ENCODE data around the gene SLC7A11.

The SLC7A11 gene

DNA sequence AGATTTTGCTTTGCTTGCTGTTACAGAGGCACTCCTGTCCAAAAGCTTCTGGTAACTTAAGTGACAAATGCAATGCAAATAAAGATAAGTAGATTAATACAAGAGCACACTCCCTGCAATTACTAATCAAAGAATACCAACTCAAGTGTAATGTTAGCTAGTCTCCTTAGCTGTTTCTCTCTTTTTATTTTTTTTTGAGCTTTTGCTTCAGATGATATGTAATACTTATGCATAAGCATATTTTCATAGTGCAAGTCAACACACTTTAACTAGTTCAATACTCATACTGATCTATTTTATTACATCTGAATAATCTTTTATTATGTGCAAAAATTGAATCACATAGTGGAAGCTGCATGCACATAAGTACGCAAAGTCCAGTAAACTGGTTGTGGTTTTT, 2.7 kb downstream of the SLC7A11 start:
- TF ChIP-seq ZFP3 (CRISPR knock-in tag; IDR thresholded peaks at IDR 0.05) (no peak), CSDC2 (CRISPR knock-in tag; IDR thresholded peaks at IDR 0.05) (no peak), ZNF565 (CRISPR knock-in tag; conservative IDR thresholded peaks at IDR 0.05; ENCODE audit: low read depth) (no peak), ZNF70 (CRISPR knock-in tag; IDR thresholded peaks at IDR 0.05) (no peak), ZC3H10 (CRISPR knock-in tag; IDR thresholded peaks at IDR 0.05) (no peak), TCF4 (CRISPR knock-in tag; IDR thresholded peaks at IDR 0.05; ENCODE audit: borderline replicate concordance) (no peak), ZFP30 (CRISPR knock-in tag; IDR thresholded peaks at IDR 0.05) (no peak), ESRRG (CRISPR knock-in tag; IDR thresholded peaks at IDR 0.05) (no peak), GLIS3 (CRISPR knock-in tag; IDR thresholded peaks at IDR 0.05) (no peak), OSR1 (CRISPR knock-in tag; IDR thresholded peaks at IDR 0.05) (no peak), ISL1 (CRISPR knock-in tag; IDR thresholded peaks at IDR 0.05) (no peak), TSHZ2 (CRISPR knock-in tag; IDR thresholded peaks at IDR 0.05) (no peak), TOX (CRISPR knock-in tag; IDR thresholded peaks at IDR 0.05; ENCODE audit: borderline replicate concordance) (no peak), BACH2 (CRISPR knock-in tag; IDR thresholded peaks at IDR 0.05; ENCODE audit: borderline replicate concordance) (no peak), SNAI2 (CRISPR knock-in tag; IDR thresholded peaks at IDR 0.05) (no peak)
- TF ChIP-seq, protein P1, sequence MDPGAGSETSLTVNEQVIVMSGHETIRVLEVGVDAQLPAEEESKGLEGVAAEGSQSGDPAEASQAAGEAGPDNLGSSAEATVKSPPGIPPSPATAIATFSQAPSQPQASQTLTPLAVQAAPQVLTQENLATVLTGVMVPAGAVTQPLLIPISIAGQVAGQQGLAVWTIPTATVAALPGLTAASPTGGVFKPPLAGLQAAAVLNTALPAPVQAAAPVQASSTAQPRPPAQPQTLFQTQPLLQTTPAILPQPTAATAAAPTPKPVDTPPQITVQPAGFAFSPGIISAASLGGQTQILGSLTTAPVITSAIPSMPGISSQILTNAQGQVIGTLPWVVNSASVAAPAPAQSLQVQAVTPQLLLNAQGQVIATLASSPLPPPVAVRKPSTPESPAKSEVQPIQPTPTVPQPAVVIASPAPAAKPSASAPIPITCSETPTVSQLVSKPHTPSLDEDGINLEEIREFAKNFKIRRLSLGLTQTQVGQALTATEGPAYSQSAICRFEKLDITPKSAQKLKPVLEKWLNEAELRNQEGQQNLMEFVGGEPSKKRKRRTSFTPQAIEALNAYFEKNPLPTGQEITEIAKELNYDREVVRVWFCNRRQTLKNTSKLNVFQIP (CRISPR knock-in tag; IDR thresholded peaks at IDR 0.05; ENCODE audit: borderline replicate concordance, low read depth): no peak
- TF ChIP-seq, protein P2, sequence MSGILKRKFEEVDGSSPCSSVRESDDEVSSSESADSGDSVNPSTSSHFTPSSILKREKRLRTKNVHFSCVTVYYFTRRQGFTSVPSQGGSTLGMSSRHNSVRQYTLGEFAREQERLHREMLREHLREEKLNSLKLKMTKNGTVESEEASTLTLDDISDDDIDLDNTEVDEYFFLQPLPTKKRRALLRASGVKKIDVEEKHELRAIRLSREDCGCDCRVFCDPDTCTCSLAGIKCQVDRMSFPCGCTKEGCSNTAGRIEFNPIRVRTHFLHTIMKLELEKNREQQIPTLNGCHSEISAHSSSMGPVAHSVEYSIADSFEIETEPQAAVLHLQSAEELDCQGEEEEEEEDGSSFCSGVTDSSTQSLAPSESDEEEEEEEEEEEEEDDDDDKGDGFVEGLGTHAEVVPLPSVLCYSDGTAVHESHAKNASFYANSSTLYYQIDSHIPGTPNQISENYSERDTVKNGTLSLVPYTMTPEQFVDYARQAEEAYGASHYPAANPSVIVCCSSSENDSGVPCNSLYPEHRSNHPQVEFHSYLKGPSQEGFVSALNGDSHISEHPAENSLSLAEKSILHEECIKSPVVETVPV (CRISPR knock-in tag; IDR thresholded peaks at IDR 0.05): no peak
- TF ChIP-seq, protein P3, sequence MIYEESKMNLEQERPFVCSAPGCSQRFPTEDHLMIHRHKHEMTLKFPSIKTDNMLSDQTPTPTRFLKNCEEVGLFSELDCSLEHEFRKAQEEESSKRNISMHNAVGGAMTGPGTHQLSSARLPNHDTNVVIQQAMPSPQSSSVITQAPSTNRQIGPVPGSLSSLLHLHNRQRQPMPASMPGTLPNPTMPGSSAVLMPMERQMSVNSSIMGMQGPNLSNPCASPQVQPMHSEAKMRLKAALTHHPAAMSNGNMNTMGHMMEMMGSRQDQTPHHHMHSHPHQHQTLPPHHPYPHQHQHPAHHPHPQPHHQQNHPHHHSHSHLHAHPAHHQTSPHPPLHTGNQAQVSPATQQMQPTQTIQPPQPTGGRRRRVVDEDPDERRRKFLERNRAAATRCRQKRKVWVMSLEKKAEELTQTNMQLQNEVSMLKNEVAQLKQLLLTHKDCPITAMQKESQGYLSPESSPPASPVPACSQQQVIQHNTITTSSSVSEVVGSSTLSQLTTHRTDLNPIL (CRISPR knock-in tag; IDR thresholded peaks at IDR 0.05; ENCODE audit: low read depth): no peak
- TF ChIP-seq, protein P4, sequence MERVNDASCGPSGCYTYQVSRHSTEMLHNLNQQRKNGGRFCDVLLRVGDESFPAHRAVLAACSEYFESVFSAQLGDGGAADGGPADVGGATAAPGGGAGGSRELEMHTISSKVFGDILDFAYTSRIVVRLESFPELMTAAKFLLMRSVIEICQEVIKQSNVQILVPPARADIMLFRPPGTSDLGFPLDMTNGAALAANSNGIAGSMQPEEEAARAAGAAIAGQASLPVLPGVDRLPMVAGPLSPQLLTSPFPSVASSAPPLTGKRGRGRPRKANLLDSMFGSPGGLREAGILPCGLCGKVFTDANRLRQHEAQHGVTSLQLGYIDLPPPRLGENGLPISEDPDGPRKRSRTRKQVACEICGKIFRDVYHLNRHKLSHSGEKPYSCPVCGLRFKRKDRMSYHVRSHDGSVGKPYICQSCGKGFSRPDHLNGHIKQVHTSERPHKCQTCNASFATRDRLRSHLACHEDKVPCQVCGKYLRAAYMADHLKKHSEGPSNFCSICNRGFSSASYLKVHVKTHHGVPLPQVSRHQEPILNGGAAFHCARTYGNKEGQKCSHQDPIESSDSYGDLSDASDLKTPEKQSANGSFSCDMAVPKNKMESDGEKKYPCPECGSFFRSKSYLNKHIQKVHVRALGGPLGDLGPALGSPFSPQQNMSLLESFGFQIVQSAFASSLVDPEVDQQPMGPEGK (CRISPR knock-in tag; IDR thresholded peaks at IDR 0.05; ENCODE audit: borderline replicate concordance): no peak
- ATAC-seq: no peak

DNA sequence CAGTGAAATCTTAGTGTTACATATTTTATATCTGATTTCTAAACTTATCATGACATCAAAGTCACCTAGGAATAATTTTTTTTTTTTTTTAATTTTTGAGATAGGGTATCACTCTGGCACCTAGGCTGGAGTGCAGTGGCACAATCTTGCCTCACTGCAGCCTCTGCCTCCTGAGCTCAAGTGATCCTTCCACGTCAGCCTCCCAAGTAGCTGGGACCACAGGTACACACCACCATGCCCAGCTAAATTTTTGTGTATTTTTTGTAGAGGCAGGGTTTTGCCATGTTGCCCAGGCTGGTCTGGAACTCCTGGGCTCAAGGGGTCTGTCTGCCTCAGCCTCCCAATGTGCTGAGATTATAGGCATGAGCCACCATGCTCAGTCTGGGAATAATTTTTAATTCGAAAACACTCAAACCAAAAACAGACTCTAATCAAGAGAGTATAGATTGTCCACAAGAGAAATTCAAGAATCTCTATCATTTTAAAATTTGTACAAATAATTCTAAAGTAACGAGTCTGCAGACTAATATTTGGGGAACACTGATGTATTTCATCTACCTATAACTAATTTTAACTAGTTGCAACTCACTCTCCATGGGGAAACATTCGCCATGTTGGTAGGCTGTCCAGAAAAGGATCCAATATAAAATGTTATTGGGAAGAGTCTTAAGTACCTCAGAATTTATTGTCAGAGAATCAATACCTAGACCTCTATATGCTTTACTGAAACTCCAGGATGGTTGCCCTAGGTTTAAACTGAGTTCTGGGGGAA, 3.4 kb downstream of the SLC7A11 start:
- no peak for ATAC-seq
- TF ChIP-seq TSHZ2 (CRISPR knock-in tag; IDR thresholded peaks at IDR 0.05) (no peak), ZFP30 (CRISPR knock-in tag; IDR thresholded peaks at IDR 0.05) (no peak), PPARA (CRISPR knock-in tag; IDR thresholded peaks at IDR 0.05; ENCODE audit: borderline replicate concordance) (no peak), ISL1 (CRISPR knock-in tag; IDR thresholded peaks at IDR 0.05) (no peak), OSR1 (CRISPR knock-in tag; IDR thresholded peaks at IDR 0.05) (no peak), ZNF8 (CRISPR knock-in tag; IDR thresholded peaks at IDR 0.05) (no peak), TCF4 (CRISPR knock-in tag; IDR thresholded peaks at IDR 0.05; ENCODE audit: borderline replicate concordance) (no peak)
- TF ChIP-seq, protein P2 (CRISPR knock-in tag; IDR thresholded peaks at IDR 0.05): no peak
- TF ChIP-seq, protein P1 (CRISPR knock-in tag; IDR thresholded peaks at IDR 0.05; ENCODE audit: borderline replicate concordance, low read depth): no peak
